GM21529 (cell line): ENCODE data around the gene RELB.
"Not testable (repeated sequence)": the region's sequence is repeated elsewhere in the genome, so short reads cannot be mapped to it uniquely, and the experiment has no call there.

Source experiments
- ATAC-seq: cut with Tn5 transposase; IDR thresholded peaks from one replicate; pipeline ENCODE4 v1.9.1; 2021; ENCODE audit not compliant: unreplicated experiment

Gene RELB, protein sequence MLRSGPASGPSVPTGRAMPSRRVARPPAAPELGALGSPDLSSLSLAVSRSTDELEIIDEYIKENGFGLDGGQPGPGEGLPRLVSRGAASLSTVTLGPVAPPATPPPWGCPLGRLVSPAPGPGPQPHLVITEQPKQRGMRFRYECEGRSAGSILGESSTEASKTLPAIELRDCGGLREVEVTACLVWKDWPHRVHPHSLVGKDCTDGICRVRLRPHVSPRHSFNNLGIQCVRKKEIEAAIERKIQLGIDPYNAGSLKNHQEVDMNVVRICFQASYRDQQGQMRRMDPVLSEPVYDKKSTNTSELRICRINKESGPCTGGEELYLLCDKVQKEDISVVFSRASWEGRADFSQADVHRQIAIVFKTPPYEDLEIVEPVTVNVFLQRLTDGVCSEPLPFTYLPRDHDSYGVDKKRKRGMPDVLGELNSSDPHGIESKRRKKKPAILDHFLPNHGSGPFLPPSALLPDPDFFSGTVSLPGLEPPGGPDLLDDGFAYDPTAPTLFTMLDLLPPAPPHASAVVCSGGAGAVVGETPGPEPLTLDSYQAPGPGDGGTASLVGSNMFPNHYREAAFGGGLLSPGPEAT

DNA sequence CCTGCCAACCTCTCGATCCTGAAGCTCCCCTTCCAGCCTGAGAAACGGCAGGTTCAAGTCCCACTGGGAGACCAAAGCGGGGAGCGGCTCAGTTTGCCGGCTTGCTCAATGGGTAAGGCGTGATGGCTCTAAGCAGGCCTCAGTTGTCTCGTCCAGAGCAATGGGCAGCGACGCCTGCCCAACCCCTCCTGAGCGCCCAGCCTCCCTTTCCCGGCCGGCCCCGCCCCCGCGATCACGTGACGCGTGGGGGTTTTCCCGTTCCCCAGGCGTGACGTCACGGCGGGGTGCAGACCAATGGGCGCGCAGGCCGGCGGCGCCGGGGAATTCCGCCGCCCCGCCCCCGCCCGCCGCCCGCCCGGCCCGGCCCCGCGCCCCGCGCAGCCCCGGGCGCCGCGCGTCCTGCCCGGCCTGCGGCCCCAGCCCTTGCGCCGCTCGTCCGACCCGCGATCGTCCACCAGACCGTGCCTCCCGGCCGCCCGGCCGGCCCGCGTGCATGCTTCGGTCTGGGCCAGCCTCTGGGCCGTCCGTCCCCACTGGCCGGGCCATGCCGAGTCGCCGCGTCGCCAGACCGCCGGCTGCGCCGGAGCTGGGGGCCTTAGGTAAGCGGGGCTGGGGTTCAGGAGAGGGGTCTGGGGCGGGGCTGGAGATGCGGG, at the start of gene RELB:
Gene RELB, plus strand, starts transcription at position 378 of the 653 bp plus-strand sequence. Its CDS starts 116 bp downstream, at position 494.
- peak; percentile 53 for ATAC-seq

DNA sequence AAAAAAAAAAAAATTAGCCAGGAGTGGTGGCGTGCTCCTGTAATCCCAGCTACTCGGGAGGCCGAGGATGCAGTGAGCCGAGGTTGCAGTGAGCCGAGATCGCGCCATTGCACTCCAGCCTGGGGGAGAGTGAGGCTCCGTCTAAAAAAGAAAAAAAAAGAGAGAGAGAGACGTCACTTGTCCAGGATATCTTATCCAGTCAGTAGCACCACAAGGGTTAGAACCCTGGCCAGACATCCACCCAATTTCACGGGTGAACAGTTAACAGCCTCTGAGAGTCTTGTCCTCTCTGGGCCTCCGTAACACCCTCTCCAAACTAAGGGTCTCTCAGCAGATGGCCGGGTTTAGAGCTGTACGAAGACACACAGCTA, 47.0 kb upstream of the RELB start:
- ATAC-seq: no peak

DNA sequence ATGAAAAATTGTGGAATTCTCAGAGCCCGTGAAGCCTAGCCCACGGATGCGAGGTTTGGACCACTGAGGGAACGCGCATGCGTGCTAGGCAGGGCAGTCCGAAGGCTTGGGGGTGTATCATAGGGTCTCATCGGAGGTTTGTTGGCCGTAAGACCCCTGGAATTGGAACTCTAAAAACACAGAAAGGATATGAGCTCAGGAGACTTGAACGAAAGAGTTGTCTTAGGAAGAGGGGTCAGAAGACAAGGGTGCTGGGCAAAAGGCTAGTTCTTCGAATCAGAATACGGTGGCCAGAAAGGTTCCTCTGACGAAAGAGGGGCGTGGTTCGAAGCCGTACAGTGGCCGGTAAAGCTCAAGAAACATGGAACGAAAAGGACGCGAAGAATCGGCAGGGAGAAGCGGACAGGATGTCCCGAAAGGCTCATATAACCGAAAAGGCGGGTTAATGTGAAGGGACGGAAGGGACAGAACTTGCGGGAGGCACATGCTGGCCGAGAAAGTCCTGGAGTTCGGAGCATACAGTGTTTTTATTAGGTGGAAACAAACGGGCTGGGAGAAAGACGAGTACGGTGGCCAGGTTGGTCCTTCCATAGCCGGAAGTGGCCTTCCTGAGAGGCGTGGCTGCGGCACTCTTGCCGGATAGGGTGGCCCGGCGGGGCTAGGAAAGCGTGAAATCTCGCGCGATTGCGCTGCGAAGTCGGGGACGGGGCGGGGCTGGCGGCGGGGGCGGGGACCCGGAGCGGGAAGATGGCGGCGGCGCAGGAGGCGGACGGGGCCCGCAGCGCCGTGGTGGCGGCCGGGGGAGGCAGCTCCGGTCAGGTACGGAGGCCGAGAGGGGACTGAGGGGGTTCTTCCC, 46.4 kb upstream of the RELB start, which contains the start of gene CLPTM1:
Gene CLPTM1, plus strand, starts transcription at position 732 of the 856 bp plus-strand sequence. Its CDS starts 16 bp downstream, at position 748.
- ATAC-seq: peak; percentile 70

DNA sequence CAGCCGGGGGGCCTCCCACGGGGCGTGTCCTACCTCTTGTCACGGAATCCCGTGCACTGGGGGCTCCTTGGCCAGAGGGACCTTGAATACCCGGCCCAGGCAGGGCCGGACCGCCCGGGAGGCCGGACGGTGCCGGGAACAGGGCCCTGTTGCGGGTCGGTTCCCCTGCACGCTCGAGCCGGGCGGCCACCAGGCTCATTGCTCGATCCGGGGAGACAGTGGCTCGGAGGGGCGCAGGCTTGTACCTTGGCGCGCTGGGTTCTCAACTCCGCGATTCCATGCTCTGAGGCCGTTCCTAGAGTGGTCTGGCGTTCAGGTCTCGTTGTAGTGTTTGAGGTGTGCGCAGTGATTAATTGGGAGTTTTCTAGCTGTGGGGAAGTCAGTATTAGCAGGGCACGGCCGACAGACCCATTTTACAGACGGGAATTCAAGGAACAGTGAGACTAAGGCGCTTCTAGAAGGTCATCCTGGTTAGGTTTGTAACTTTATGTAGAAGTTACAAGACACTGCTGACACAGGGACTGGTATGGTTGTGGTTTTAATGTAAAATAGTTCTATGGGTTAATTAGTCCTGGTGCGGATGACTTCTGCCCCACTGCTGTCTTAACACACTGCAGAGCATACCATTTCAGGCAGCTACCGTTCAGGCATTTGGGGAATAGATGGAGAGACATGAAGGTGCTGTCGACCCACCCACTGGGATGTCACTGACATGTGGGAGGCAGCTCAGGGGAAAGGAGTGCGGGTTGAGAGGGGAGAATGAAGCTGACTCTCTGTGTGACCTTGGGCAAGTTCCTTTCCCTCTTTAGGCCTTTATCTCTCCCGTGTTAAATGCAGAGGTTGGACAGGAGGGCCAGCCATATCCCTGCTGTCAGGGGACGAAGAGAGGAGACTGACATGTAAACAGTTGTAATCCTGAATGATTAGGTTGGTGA, 45.5 kb upstream of the RELB start:
- no peak for ATAC-seq

DNA sequence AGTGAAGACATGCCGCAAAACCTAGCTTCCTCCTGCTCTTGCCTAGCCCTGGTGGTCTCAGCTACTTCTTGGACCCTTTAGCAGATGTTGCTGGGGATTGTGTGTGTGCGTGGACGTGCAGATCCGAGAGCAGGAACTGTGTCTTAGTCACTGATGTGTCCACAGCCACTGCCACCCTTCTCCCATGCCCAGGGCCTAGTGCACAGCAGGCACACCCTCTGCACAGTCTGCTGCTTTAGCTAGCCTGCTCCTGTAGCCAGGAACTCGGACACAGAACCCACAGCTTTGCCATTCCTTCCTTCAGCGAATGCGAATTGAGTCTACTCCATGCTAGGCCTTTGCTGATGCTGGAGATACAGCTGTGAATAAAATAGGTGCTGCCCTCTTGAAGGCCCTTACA, 43.7 kb upstream of the RELB start:
- ATAC-seq: no peak

DNA sequence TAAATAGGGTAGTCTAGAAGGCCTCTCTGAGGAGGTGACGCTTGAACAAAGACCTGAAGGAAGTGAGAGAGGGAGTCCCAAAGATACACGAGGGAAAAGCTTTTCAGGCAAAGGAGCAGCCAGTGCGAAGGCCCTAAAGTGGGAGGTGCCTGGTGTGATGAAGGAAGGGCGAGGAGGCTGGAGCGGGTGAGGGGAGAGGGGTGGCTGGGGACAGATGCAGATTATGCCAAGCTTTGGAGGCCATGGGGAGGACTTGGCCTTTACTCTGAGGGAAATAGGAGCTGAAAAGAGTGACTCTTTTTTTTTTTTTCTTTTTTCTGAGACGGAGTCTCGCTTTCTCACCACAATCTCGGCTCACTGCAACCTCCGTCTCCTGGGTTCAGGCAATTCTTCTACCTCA, 43.2 kb upstream of the RELB start:
- no peak for ATAC-seq

DNA sequence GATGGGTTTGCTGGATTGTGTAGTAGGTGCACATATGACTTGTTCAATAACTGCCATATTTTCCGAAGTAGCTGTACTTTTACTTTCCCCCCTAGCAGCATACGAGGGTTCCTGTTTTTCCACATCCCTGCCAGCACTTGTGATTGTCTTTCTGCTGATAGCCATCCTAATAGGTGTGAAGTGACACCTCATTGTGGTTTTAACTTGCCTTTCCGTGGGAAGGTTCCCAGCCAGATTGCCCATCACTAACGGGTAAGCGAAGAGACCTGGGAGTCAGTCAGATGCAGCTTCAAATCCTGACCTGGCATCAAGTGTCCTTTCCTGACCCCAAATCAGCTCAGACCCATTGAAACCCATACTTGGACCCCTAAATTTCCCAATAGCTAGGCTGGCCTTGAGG, 41.6 kb upstream of the RELB start:
- ATAC-seq: no peak

DNA sequence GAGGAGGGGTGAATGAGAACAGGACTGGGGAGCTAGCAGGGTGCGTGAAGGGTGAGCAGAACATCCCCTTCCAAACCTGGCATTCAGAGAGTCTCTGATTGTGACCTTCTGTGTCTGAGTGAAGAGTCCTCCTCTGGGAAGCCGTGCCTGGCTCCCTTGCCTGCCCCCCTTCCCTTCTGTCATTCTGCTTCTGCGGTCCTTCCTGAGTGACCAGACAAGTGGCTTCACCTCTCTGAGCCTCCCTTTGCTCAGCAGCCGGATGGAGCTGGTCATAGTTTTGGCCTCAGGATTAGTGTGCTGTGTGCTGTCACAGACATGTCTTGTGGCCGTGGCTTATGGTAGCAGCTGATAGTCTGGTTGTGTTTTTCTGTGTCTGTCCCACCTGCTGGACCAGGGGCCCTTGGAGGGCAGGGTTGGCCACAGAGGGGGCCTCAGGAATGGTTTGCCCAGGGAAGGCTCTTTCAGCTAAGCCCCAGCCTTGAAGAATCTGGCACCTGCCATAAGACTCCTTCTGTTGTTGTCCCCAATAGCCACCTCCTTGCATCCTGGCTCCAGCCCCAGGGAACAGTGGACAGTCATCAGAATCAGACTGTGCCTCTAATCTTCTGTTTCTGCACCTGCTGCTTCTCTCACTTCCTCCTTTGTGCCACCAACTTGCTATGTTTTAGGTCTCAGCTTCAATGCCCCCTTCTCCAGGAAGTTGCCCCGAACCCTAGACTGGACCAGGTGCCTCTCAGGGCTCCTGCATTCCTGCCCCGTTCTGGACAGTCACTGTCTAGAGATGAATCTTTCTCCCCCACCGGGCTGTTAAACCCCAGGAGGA, 40.1 kb upstream of the RELB start:
- ATAC-seq: no peak

DNA sequence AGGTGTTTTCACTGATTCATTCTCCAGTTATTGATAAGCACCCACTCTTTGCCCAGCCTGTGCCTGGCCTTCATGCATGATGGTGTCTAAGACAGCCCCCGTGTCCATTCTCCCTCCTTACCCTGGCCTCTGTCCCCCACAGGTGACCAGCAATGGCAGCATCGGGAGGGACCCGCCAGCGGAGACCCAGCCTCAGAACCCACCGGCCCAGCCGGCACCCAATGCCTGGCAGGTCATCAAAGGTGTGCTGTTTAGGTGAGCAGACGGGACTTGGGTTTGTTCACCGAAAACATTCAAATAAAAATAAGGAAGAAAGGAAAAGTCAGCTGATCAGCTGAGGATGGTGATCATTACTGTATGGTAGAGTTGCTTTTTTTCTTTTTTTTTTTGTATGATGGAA, 39.4 kb upstream of the RELB start:
- ATAC-seq: no peak

DNA sequence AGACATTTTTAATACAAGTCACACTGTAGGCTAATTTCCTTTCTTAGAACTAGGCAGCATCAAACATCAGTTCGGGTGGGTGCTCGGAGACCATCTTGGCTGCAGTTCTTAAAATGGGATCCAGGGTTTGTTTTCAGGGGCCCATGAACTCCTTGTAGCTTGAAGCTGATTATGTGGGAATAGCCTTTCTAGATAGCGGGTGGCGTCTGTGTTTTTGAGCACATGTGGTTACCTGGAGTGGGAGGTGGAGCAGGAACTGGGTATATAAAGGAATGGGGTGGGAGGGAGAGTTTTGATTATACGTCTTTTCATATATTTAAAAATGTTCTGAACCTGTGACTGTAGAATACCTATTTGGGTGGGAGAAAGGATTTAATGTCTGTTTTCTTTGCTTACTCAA, 33.1 kb upstream of the RELB start:
- ATAC-seq: no peak

DNA sequence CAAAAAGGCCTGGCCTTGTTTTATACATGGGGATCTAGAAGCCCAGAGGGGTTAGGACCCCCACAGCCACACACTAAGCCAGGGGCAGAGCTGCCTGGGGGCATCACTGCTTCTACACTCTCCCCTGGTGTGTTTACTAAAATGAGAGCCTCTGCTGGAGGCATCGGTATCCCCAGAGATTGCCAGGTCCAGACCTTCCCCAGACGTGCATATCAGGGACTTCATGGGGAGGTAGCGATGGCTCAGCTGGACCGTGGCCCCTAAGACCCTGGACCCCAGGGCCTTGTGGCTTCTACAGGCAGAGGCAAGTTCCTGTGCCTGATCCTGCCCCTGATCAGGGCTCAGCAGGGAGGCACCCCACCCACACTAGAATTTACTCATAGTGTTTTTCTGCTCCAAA, 32.6 kb upstream of the RELB start:
- ATAC-seq: no peak

DNA sequence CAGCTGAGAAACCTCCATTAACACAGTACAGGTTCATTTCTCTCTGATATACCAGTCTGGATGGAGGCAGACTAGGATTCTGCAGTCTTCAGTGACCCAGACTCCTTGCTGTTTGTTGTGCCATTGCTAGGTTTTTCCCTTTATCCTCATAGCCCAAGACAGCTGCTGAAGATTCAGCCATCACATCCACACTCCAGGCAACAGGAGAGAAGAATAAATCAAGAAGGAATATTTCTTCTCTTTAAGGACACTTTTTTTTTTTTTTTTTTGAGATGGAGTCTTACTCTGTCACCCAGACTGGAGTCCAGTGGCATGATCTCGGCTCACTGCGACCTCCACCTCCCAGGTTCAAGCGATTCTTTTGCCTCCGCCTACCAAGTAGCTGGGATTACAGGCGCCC, 31.8 kb upstream of the RELB start:
- no peak for ATAC-seq

DNA sequence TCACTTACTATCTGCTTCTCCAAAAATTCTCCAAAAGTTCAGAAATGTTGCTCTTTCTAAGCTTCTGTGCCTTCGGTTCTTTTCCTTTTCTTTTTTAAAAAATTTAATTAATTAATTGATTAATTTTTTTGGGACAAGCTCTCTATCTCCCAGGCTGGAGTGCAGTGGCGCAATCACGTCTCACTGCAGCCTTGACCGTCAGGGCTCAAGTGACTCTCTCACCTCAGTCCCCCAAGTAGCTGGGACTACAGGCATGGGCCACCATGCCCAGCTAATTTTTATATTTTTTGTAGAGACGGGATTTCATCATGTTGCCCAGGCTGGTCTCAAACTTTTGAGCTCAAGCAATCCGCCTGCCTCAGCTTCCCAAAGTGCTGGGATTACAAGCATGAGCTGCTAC, 29.8 kb upstream of the RELB start:
- ATAC-seq: not testable (repeated sequence)

DNA sequence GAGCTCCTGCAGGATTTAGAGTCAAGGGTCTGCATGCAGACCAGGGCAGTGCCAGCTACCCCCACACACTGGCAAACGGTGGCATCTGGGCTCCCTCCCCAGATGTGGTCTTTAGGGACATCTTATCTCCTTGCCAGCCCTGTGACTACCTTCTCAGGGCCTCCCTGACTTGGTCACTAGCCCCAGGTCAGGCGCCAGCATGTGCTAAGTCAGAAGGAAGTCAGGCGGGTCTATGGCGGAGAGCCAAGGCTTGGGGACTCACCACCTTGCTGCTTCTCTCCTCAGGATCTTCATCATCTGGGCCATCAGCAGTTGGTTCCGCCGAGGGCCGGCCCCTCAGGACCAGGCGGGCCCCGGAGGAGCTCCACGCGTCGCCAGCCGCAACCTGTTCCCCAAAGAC, 28.5 kb upstream of the RELB start:
- no peak for ATAC-seq

DNA sequence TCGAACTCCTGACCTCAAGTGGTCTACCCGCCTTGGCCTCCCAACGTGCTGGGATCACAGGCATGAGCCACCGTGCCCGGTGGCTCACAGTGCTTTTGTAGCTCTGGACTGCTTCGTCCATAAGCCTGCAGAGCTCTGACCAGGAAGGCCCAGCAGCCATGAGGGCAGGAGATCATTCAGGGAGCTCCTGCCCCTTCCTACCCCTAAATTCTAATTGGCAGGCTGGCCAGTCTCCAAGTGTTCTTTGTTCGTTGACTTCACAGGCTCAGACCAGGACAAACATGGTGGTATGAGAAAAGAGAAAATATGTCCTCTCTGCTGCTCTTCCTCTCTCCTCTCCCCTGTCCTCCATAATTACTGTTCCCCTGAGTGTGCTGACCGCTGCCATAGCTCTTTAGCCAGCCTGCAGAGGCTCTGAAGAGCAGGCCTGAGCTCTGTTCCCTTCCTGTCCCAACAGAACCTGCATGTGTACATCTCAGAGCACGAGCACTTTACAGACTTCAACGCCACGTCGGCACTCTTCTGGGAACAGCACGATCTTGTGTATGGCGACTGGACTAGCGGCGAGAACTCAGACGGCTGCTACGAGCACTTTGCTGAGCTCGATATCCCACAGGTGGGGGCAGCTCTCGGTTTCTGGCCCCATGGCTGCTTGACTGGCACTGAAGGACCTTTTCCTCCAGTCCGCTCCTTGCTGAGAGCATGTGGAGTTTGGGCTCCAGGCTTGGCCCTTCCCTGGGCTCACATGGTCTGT, 27.1 kb upstream of the RELB start:
- ATAC-seq: no peak

DNA sequence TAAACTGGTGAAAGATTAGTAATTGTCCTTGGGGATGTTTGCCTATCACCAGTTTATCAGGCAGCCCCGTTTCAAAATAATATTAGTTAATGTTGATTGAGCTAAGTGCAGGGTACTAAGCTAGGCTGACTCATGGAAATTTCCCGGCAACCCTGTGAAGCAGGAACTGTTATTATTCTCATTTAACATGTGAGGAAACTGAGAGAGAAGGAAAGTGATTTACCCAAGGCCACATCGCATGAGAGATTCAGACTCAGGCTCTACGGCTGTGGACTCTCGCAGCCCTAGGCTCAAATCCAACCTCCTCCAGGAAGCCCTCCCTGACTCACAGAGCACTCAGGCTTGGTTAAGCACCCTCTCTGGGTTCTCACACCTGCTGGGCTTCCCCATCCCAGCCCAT, 26.4 kb upstream of the RELB start:
- ATAC-seq: no peak

DNA sequence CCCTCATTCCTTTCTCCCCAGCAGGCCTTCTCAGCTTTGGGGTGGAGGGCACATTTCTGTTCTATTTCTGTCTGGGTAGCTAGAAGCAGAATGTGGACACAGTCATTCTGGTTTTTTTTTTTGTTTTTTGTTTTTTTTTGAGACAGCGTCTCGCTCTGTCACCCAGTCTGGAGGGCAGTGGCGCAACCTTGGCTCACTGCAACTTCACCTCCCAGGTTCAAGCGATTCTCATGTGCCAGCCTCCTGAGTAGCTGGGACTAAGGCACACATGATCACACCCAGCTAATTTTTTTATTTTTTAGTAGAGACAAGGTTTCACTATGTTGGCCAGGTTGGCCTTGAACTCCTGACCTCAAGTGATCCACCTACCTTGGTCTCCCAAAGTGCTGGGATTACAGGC, 25.8 kb upstream of the RELB start:
- no peak for ATAC-seq

DNA sequence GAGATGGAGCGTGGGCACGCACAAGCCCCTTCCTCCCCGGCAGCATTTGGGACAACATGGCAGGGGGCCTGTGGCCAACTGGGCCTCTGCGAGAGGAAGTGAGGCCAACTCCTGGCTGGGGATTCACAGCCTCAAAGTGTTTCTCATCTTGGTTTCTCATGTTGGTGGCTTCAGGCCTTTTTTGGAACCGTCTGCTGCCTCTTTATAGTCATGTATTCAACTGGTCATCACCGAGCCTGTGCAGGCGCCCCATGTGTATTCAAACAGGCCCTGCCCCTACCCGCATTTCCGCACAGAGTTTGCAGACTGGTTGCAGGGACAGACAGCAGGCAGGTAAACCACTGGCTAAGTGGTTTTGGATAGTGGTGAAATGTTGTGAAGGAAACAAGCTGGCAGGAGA, 17.3 kb upstream of the RELB start:
- ATAC-seq: no peak

DNA sequence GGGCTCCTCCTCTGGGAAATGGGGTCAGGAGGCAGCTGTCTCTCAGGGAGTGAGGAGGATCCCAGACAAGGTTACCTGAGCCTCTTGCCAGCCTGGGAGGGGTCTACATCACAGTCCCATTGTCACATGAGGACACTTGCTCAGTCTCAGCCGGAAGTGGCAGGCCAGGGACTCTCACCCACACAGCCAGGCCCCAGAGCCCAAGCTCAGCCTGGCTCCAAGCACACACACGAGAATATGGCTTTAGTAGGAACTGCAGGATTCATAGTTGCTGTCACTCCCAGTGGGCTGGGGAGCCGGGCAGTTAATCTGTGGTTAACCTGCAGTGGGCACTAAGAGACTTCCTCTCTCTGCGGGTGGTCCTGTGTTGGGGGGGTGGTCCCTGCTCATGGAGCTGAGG, 15.8 kb upstream of the RELB start:
- no peak for ATAC-seq
